Retinal pigment epithelial cell (primary cell): ENCODE results near the gene SLC6A9.

Experiments
- DNase-seq: peaks from one replicate; pipeline ENCODE4 v3.0.0-alpha.2; 2010; ENCODE audit warnings: low read depth
- H3K4me3 ChIP-seq: 2 replicates; pipeline ENCODE4 v1.5.1; 2011; ENCODE audit warnings: mild to moderate bottlenecking, low read length, control low read depth, moderate library complexity
- TF ChIP-seq, protein P1 (sequence below): conservative IDR thresholded peaks from 2 replicates; pipeline ENCODE4 v1.5.1; 2011; ENCODE audit warnings: low read depth, low read length, control low read depth, inconsistent platforms

Gene SLC6A9

DNA sequence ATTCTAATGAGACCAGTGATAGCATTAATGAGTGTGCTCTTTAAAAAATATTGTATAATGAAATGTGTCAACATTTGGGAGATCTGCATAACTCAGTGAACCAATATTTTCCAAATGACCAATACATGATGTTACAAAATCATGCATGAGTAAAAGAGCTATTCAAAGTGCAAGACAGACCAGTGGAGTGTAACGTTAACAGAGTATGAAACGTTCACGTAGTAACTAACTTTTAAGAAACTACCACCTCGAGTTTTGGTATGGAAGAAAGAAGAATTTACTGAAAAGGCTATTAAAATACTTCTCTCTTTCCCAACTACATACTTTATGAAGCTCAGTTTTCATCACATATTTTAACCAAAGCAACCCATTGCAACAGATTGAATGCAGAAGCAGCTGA lies 9.6 kb upstream of the SLC6A9 start:
- no peak overlapping the region for H3K4me3 ChIP-seq
- TF ChIP-seq, protein P1, sequence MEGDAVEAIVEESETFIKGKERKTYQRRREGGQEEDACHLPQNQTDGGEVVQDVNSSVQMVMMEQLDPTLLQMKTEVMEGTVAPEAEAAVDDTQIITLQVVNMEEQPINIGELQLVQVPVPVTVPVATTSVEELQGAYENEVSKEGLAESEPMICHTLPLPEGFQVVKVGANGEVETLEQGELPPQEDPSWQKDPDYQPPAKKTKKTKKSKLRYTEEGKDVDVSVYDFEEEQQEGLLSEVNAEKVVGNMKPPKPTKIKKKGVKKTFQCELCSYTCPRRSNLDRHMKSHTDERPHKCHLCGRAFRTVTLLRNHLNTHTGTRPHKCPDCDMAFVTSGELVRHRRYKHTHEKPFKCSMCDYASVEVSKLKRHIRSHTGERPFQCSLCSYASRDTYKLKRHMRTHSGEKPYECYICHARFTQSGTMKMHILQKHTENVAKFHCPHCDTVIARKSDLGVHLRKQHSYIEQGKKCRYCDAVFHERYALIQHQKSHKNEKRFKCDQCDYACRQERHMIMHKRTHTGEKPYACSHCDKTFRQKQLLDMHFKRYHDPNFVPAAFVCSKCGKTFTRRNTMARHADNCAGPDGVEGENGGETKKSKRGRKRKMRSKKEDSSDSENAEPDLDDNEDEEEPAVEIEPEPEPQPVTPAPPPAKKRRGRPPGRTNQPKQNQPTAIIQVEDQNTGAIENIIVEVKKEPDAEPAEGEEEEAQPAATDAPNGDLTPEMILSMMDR: no peak
- no peak for DNase-seq

DNA sequence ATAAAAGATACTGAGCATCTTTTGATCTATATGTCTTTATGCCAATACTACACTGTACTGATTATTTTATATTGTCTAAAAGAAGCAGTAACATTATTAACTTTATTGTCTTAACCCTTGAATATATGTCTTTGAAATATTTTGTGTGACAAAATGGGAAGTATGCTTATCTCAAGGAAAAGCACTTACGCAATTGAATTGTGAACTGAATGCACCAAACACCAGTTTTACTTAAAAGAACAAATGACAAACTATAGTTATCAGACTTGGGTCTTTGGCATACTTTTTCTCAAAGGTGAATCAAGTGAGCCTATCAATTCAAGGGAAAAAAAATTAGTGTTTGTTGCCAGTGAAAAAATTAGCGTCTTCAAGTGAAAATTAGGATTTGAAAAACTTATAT lies 9.2 kb upstream of the SLC6A9 start:
- DNase-seq: no peak
- TF ChIP-seq, protein P1: no peak
- H3K4me3 ChIP-seq: no peak overlapping the region

DNA sequence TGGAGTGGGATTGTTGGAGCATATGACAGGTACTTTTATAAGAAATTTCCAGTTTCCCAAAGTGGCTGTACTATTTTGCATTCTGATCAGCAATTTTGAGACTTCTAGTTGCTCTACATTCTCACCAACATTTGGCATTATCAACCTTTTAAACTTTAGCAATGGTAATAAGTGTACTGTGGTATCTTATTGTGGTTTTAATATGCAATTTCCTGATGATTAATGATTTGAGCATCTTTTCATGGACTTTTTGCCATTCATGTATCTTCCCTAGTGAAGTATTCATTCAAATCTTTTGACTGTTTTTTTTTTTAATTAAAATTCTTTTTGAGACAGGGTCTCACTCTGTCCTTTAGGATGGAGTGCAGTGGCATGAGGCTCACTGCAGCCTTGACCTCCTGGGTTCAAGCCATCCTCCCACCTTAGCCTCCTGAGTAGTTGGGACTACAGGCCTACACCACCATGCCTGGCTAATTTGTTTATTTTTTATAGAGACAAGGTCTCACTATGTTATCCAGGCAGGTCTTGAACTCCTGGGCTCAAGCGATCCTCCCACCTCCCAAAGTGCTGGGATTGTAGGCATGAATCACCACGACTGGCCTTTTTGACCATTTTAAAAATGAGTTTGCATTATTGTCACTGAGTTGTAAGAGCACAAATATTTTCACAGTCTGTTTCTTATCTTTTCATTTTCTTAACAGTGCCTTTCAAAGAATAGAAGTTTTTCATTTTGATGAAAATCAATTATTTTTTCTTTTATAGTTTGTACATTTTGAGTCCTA lies 7.8 kb upstream of the SLC6A9 start:
- DNase-seq: no peak
- no peak overlapping the region for H3K4me3 ChIP-seq
- TF ChIP-seq, protein P1: no peak

DNA sequence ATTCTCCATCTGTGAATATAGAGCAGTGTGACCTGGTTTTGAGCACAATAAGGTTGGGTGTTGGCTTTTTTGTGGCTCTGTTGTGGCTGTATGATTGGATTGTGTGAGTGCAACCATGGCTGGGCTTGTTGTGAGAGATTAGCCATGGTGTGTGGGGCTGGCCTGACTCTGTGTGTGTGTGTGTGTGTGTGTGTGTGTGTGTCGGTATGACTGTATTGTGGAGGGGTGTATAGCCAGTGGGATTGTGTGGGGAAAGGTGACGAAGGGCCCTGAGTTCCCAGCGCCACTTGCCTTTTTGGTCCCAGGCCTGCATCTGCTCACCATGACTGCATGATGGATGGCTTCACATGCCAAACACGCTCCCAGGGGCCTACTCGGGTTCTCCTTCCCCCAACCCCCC lies 5.9 kb upstream of the SLC6A9 start:
- TF ChIP-seq, protein P1: no peak
- DNase-seq: no peak
- H3K4me3 ChIP-seq: no peak overlapping the region

DNA sequence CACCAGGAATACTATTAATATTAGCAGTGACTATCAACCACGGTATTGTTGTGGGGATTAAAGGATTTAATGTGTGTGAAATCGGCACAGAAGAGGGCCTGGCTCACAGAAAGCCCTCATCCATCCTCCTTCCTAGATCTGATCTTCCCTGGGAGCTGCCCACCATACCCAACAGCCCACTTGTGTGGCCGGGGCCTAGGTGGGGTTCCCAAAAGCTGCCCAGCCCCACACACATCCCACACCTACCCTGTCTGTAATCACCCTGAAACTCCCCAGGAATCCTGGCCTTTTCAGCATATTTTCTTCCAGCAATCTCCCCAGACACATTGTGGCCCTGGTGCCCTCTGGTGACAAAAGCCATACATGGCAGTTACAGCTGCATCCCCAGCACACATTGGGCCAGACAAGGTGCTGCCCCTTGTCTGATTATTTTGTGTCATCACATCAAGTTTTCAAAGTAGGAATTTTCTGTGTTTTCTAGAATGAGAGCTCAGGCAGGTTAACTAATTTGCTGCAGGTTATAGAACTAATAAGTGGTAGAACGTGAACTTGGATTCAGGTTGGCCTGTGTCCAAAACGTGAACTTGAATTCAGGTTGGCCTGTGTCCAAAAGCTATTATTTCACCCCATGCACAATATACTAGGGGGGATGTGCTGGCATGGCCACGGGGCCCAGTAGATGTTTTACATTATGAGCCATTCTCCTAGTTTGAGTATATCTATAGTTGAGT lies 5.3 kb upstream of the SLC6A9 start:
- TF ChIP-seq, protein P1: peak; percentile 90
- H3K4me3 ChIP-seq: no peak overlapping the region
- no peak for DNase-seq

DNA sequence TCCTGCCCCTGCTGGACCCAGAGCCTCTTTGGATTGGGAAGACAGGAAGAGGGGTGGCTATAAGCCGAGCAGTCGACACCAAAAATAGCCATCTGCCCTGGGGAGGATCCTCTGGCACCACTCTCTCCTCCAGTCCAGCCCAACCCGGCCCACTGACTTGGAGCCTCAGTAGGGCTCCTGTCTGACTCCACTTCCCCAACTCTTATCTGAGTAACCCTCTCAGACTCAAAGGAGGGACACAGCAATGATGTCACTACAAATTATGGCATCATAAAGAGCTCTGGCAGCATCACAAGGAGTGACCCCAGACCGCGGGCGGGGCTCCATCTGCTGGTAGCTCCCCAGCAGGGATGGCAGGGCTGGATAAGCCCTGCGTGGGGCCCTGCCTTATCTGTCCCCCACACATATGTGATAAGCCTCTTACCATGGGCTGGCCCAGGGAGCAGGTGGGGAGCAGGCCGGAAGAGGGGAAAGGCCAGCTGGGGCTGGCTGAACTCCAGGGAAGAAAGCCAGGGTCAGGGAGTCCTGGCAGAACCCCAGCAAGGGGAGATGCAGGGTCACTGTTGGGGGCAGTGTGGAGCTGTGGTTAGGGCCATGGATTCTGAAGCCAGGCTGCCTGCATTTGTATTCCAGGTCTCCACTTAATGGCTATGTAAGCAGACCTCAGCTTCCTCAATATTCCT lies 4.6 kb upstream of the SLC6A9 start:
- TF ChIP-seq, protein P1: peak; percentile 38
- DNase-seq: no peak
- no peak overlapping the region for H3K4me3 ChIP-seq
